DOHH2 (cell line): ENCODE data around the gene OR5M10.

Source experiments
- EZH2phosphoT487 ChIP-seq: fragments of 200-600 bp; sonication (generic); IDR thresholded peaks from 2 replicates; pipeline ENCODE4 v1.6.1; 2017; ENCODE audit warnings: borderline replicate concordance, mild to moderate bottlenecking, antibody characterized with exemption, low read length, moderate library complexity, mixed read lengths
- TF ChIP-seq, protein P1 (sequence below): fragments of 200-600 bp; sonication (generic); IDR thresholded peaks from one replicate; pipeline ENCODE4 v1.5.1; 2014; ENCODE audit warnings: antibody characterized with exemption, mild to moderate bottlenecking, low read depth, low read length; ENCODE audit not compliant: poor library complexity, severe bottlenecking

DNA sequence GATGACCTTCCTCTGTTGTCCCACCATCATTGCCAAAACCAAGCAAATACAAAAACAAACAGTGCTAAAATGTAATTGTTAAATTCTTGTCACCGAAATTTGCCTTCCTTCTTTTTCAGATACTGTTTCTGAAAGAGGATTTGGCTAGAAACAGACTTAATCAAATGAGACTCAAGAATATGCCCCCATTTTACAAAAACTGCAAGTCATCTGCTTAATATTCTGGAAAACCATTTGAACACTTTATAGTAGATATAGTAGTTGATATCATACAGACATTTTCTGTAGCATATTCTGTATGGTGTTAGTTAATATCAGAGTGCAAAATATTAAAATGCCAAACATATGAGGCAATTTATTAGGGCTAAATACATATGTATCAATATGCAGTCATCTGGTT is 33.7 kb upstream of the OR5M10 start:
- TF ChIP-seq, protein P1, sequence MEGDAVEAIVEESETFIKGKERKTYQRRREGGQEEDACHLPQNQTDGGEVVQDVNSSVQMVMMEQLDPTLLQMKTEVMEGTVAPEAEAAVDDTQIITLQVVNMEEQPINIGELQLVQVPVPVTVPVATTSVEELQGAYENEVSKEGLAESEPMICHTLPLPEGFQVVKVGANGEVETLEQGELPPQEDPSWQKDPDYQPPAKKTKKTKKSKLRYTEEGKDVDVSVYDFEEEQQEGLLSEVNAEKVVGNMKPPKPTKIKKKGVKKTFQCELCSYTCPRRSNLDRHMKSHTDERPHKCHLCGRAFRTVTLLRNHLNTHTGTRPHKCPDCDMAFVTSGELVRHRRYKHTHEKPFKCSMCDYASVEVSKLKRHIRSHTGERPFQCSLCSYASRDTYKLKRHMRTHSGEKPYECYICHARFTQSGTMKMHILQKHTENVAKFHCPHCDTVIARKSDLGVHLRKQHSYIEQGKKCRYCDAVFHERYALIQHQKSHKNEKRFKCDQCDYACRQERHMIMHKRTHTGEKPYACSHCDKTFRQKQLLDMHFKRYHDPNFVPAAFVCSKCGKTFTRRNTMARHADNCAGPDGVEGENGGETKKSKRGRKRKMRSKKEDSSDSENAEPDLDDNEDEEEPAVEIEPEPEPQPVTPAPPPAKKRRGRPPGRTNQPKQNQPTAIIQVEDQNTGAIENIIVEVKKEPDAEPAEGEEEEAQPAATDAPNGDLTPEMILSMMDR, result no peak
- no peak for TF ChIP-seq EZH2phosphoT487
